Measurements from ENCODE around the gene INHBB.

INHBB gene

DNA sequence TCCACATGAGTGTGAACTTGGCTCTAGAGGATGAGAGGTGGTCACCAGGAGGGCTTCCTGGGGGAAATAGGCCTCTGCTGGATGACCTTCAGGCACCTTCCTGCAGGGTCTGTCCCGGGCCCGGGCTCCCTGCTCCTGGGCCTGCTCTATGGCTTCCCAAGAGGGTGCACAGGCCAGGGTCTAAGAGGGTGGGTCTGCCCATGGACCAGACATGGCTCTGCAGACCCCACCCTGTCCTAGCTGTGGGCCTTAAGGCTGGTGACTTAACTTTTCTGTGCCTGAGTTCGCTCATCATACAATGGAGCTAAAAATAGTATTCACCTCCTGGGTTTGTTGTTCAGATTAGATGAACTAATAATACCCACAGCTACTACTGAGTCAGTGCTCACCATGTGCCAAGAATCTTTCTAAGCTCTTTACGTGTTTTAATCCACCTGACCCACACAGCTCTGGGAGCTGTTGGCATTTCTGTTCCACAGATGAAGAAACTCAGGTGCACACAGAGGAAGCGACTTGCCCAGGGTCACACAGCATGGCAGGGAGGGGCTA, 14.4 kb downstream of the INHBB start:
- DNase-seq: no peak

DNA sequence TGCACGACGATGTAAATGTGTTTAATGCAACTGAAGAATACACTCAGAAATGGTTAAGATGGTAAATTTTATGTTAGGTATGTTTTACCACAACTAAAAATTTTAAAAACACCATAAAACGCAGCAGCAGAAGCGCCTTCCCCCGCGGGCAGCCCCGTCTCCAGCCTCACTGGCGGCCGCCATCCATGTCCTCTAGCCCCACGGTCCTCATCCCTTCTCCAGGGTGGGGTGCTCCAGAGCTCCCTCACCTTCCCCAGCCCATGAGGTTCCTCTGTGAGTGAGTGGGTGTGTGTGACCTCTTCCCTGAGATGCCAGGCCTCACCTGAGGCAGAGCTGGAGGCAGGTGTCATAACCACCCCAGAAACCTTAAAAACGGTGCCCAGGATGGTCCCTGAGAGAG, 17.0 kb downstream of the INHBB start:
- DNase-seq: no peak

DNA sequence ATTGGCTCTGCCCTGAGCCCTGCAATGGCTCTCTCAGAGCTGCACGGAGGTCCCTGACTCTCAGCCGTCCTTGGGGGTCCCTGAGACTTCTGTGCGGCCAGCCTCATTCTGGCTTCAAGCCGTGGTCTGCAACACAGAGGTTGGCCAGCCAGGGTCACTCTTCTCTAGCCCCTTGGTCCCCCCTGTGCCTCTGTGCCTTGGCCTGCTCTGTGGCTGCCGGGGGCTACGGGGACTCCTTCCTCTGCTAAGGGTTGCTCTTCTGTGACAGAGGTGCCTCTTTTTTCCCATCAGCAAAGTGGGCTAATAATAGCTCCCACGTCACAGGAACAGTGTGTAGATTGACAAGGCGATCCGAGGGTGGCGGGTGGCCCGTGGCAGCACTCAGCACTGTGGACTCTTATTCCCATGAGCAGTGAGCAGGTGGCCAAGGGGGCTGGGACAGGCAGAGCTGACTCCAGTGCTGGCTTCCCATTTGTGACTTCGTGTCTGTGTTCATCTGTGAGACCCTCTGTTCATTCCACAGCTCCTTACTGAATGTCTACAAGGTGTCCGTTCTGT, 19.4 kb downstream of the INHBB start:
- no peak for DNase-seq

DNA sequence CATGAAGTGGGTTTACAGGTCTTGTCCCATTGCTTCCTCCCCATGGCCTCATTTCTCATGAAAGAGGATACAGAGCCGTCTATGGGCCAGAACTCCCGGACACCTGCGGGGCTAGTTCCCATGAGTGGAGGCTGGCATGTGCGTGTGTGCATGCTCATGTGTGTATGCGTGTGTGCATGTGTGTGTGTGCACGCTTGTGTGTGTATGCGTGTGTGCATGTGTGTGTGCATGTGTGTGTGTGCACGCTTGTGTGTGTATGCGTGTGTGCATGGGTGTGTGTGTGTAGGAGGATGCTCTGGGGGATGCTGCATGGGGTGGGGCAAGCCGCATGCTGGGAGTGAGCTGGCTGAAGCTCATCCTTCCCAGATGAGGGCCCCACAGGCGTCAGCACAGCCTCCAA, 20.8 kb downstream of the INHBB start:
- no peak for DNase-seq

DNA sequence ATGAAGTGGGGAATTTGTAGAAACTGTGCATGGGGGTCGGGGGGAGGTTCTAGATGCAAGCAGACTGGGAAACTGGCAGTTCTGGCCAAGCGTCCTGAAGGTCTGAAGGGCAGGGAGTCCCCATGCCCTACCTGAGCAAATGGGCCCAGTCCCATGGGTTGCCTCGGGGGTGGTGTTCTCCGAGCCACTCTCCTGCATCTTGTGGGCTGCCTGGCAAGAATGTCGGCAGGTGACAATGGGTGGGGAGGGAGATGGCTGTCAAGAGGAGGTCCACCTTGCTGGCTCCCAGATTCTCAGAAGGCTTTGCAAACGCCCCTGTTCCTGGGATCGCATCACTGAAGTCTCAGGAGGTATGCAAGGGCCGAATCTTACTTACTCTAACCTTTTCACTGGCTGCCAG, 21.3 kb downstream of the INHBB start:
- DNase-seq: no peak

DNA sequence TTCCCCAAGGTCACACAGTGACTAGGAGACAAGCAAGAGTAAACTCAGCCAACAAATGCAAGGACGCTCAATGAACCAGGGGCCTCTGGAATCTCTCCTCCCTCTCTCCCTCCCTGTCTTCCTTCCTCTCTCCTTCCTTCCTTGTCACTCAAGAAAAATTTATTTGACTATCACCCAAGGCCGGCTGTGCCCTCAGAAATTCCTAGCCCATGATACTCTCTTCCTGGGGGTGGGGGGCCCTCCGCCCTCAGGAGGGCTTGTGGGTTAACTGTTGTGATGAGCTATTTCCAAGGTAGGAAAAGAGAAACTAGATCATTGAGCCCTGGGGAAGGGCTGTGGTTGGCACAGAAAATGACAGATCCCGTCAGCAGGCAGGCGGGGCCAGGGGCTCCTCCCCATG, 21.7 kb downstream of the INHBB start:
- no peak for DNase-seq

DNA sequence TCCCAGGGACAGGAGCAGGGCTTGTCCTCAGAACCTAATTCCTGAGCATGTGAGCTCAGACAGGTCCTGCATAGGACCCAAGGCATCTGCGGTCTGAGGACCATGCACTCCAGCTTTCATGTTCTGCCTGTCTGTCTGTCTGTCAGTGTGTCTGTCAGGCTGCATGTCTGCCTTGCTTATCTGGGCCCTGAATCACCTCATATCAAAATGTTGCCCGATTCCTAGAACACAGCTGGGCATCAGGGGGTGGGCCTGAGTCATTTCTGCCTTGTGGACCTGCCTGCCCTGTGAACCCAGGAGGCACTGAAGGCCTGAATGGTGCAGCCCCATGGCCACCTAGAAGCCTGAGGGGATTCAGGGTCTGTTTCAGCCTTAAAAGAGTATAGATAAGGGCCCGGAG, 22.1 kb downstream of the INHBB start:
- no peak for DNase-seq

DNA sequence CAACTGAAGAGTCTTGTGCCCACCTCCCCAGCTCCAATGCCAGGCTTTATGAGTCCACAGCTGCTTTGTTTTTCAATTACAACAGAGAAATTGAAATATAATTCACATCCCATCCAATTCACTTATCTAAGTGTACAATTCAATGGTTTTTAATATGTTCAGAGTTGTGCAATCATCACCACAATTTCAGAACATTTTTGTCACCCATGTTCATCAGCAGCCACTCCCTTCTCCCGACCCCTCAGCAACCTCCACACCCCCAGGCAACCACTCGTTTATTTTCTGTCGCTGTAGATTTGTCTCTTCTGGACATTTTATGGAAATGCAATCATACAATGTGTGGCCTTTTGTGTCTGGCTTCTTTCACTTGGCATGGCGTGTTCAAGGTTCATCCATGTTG, 23.3 kb downstream of the INHBB start:
- DNase-seq: no peak

DNA sequence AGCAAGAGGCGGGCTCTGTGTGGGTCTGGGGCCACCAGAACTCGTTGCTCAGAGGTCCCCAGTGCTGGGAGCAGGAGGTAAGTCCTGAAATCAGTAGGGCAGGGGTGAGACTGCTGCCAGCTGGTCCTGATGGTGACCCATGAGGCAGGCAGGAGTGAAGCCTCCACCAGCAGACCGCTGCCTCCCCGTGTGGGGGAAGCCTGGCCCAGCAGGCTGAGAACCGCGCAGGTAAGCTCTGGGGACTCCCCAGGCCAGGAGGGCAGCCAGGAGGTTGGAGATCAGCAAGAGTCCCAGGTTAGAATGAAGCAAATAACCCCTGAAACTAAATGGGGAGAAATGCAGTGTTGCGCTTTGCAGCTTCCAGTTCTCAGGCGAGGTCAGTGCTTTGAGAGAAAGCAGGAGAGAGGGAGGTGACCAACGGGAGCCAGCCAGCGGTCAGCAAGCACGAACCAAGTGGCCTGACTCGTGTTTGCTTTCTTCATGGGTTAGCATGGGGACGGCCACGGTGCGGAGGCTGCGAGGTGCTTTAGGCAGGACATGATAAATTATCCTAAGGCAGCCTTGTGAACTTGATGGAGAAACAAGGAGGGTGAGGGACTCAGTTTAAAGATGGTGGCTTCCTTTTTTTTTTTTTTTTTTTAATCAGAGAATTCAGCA, 26.2 kb downstream of the INHBB start:
- DNase-seq: no peak

DNA sequence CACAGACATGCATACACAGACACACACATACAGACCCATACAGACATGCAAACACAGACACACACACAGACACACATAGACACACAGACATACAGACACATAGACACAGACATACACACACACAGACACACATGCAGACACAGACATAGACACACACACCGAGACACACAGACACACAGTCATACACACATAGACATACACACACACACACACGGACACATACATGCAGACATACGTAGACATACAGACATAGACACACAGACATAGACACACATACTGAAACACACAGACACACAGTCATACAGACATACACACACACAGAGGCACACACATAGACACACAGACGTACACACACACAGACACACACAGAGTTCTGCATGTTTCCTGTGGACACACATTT, 26.9 kb downstream of the INHBB start:
- DNase-seq: no peak

DNA sequence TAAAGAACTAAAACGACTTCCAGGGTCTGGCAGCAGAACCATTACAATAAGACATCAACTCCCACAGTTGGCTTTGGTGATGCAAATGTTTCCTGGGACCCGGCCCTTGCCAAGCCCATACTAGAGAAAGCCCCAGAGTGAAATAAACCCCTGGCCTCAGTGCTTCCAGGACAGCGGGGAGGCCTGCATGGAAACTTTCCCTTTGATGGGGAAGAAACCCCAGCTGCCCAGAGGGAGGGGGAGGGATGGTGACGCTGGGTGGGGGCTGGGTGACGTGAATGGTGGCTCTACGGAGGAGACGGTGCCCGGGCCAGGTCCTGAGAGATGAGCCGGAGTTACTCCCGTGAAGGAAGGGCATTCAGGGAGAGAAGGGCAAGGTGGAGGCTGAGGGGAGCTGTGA, 27.5 kb downstream of the INHBB start:
- DNase-seq: no peak

DNA sequence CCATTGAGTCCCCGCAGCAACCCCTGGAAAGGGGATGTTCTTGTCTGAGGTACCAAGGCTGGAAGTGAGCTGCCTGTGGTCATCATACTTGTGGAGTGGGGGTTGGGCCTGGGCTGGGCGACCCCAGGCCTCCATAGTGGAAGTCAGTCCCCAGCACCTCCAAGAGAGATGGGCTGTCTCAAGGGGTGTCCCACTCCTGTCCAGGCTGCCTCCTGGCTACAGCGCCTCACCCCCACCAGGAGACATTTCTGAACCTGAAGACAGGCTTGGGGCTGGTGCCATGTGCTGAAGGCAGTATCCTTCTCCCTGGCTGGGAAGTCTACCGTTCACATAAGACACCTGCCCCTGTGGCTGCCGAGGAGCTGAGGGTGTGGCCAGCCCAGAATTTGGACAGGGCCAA, 28.9 kb downstream of the INHBB start:
- no peak for DNase-seq

DNA sequence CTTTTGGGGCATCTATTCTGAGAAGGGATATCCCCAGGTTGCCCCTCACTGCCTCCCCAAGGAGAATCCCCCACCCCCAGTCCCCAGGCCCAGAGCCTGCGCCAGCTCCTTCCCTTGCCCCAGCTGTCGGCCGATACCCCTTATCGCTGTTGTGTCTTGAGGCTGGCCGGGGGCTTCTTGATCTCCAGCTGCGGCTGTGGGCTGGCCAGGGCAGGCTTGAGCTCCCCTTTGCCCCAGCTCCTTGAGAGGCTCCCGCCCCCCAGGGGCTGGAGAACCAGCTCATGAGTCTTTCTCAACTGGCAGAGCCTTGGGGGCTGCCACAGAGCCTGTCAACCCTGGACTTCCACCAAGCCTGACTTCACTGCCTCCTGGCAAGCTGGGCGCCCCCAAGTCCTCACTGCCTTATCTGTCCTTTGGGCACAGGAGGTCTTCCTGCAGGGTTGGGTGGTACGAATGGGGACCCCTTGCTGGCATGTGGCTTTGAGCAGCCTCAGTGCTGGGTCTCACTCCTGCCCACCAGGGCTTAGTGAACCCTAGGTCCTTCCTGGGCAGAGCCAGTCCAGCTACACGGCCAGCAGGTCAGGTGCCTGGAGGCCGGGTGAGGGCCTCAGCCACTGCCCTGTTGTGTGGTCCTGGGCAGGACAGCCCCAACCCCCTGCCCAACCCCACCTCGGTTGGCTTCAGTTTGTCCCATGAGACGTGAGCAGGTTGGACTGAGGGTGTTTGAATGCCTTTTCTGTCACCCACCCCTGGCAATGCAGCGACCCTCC, 29.5 kb downstream of the INHBB start:
- no peak for DNase-seq

DNA sequence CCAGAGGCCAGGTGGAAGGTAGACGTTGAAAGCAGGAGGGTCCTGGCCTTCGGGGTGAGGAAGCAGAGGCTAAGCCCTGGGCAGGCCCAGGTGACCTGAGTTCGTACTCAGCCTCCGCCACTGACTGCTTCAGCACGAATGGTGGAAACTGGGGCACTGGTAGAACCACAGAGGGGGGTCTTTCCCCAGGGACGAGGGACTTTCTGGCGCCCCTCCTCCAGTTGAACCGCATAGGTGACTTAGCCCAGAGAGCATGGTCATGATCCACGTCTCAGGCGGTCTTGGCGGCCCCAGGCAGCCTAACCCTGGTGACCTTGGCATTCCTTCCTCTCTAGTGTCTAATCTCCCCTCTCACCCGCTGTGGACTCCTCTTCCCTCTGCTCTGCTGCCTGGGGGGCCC, 30.2 kb downstream of the INHBB start:
- DNase-seq: no peak

DNA sequence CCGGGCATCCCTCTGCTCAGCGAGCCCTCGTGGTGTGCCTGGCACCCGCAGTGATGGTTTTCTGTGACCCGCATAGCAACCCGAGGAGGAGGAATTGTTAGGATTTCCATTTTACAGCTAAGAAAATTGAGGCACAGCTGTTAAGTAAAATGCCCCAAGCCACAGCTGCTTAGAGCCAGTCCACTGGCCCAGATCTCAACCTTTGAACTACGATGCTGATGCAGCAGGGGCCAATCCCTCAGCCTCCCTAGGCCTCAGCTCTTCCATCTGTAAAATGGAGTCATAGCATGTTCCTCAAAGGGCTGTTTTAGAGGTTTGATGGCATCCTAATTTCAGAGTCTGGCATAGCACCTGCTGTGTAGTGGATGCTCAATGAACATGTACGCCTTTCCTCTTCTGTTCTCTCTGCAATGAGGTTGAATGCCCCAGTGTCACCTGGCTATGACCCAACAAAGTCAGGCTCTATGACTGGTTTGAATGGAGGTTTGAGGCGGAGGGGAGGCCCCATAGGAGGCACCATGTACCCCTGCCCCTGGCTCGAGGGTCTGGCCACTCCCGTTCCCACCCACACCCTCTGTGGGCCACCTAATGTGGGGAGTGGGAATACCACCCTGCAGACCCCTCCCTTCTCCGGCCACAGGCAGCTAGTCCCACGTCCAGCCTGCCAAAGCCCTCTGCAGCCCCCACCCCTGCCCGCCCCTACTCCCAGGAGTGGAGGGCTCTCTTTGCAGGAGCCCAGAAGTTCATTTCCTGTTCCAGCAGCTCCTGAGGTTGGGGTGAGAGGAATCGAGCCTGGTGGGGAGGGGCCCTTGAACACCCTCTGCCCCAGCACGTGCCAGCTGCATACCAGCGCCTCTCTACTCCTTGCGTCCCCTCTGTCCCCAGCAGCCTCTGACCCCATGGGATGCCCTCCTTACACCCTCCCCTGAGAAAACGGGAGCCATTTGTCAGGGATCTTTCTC, 31.0 kb downstream of the INHBB start:
- DNase-seq: no peak

DNA sequence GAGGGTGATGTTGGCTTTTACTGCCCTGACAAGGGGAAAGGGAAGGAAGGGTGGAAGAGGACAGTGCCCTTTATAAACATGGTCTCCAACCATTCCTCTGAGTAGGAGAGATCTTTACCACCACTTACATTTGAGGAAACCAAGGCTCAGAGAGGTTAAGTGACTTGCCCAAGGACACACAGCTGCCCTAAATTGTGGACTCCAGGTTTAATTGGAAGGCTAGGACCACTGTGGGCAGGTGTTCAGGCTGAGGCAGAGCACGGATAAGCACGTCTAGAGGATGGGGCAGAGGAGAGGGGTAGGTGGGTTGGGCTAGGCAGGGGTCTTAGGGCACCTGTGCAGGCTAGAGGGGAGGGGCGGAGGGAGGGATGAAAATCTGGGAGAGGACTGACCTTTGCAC, 32.7 kb downstream of the INHBB start:
- no peak for DNase-seq

DNA sequence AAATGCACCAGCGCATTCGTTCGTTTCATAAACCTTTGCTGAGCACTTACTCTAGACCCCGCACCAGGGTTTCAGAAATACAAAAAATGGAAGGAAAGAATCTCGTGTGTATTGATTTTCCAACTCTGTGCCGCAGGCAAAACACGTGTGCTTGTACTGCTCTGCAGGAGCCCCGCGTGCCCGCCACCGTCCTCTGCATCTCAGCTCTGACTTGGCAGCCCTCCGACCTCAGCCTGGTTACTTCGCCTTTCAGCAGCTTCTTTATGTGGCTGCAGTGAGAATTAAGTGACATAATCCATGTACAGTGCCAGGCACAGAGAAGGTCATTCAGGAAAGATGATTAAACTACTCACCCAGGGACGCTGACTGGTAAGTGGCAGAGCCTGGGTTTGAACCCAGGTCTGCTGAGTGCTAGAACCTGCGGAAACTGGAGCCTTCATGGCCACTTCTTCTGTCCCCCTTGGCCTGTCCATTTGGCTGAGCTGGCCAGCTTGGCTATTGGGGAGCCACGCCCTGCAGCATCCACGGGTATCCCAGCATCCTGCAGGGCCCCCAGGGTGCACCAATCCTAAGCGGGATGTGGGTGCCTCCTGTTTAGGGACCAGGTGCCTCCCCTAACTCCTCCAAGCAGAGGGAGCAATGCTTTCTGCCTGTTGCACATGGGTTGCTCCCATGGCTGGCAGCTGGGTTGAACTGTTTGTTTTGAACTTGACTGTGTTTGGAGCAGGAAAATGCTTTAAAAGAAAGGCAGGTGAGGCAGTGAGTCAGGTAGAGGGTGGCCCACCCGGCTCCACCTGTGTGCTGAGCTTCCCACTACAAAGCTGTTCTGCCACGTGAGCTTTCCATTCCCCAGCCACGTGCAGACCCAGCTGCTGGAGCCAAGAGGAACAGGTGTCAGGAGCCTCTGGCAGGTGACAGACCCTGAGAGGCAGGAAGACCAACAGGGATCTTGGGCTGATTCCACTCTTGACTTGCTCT, 34.3 kb downstream of the INHBB start:
- no peak for DNase-seq

DNA sequence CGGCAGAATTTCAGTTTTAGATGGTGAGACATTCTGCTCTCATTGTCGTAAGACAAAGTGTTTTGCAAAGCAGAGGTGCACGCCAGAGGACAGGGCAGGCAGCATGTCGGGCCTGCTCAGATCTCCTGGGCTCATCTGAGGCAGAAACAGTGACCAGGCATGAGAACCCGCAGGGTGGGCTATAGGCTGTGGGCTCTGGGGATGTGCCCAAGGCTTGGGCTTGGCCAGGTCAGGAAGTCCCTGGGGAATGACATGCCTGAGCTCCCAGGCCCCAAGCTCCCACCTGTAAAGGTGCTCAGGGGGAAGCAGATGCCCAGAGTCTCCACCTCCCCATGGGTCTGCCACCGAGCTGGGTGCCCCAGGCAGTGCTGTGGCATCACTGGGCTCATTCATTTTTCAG, 35.3 kb downstream of the INHBB start:
- no peak for DNase-seq

DNA sequence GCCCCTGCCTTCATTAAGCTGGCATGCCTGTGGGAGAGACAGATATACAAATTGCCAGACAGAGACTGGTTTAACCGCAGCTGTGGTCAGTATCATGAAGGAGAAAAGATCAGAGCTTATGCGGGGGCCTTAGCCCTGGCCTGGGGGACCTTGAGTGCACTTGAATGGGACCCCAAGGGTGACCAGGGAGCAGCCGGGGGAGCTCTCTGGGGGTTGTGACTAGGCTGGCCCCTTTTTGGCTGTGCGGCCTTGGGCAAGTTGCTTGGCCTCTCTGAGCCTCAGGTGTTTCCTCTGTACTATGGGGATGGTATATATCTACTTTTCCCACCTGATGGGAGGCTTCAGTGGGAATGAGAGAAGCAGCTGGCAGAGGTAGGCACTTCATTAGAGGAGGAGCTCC, 35.7 kb downstream of the INHBB start:
- no peak for DNase-seq

DNA sequence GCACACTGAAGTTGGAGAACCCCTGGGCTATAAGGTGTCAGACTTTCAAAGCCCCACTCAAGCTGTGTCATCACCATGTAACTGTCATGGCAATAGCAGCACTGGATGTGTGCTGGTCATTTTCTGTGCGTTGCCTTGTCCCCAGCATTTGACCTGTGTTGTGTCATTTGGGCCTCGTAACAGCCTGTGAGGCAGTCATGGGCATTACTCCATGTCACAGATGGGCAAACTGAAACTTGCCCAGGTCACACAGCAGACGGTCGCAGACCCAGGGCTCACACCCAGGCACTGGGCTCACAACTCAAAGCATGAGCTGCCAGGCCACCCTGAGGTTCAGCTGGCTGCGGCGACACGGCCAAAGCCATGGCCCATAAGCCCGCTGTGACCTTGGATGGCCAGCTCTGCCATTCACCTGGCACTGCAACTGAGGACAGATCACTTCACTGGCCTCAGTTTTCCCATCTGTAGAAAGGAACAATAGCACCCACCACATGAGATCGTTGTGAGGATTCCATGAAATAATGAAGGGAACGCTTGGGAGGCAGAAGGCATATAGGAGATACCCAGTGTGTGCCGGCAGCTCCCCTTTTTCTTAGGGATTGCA, 36.7 kb downstream of the INHBB start:
- DNase-seq: no peak

DNA sequence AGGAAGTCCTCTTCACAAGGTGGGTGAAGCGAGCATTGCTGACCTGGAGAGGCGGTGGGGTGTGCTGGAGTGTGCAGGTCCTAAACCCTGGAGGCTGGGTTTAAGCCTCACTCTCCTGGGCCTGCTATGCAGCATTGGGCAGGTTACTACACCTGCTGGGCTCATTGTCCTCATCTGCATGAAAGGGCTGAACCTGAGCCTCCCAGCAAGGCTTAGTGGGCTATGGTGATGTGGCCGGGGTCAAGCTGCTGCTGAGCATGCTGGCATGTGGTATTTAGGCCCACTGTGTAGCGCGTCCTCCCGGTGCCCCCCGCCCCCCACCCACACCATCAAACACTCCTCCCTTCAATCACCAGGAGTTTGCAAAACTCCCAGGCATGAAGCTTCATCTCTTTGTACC, 37.3 kb downstream of the INHBB start:
- DNase-seq: no peak

Data from activated CD8-positive, alpha-beta memory T cell treated with anti-CD3 and anti-CD28 coated beads for 24 hours (primary cell).